Gastrocnemius medialis (tissue), 4 donors: ENCODE data around the gene CFB. TPM values are rescaled to one million over a fixed set of nuclear protein-coding genes. Genes with fewer than 3 reads are reported as not detected.

Experiments used
- ATAC-seq, 2 donors: fragments of 150-250 bp; one replicate each; pipeline ENCODE4 v1.9.1; 2016
- DNase-seq, 2 donors: peaks; one replicate each; pipeline ENCODE4 v3.0.0-alpha.2; 2019
- H3K27ac ChIP-seq, 4 donors: fragments of 200-600 bp; sonication (generic); 1 replicate in 1 of 4; 2 replicates in 3 of 4; pipeline ENCODE4 v1.5.1; 2016 to 2018; ENCODE audit warnings: mild to moderate bottlenecking in 2 of 4, moderate library complexity in 1 of 4
- H3K27me3 ChIP-seq, 3 donors: fragments of 200-600 bp; sonication (generic) in 2 of 3; 1 replicate in 1 of 3; 2 replicates in 2 of 3; pipeline versions ENCODE4 v1.5.1 to v1.6.0; 2016 to 2019; ENCODE audit warnings: mild to moderate bottlenecking in 1 of 3, moderate library complexity in 1 of 3
- H3K36me3 ChIP-seq, 2 donors: fragments of 200-600 bp; sonication (generic) in 1 of 2; one replicate each; pipeline ENCODE4 v1.5.1; 2017 to 2018
- H3K4me1 ChIP-seq, 2 donors: fragments of 200-600 bp; sonication (generic) in 1 of 2; one replicate each; pipeline ENCODE4 v1.5.1; 2016 to 2017; ENCODE audit warnings: mild to moderate bottlenecking in 2 of 2
- H3K4me3 ChIP-seq, 4 donors: fragments of 200-600 bp; sonication (generic) in 3 of 4; 1 replicate in 1 of 4; 2 replicates in 3 of 4; pipeline ENCODE4 v1.5.1; 2016 to 2019; ENCODE audit warnings: mild to moderate bottlenecking in 2 of 4
- H3K9me3 ChIP-seq, 3 donors: fragments of 200-600 bp; sonication (generic) in 2 of 3; 1 replicate in 1 of 3; 2 replicates in 2 of 3; pipeline ENCODE4 v1.5.1; 2016 to 2019
- CTCF ChIP-seq, 5 experiments: fragments of 450-650 bp in 3 of 5; fragments of 200-600 bp in 2 of 5; sonication (generic) in 2 of 5; IDR thresholded peaks in 4 of 5; conservative IDR thresholded peaks in 1 of 5; 1 replicate in 4 of 5; 2 replicates in 1 of 5; pipeline ENCODE4 v1.5.1; 2016 to 2019; ENCODE audit warnings: antibody characterized with exemption in 5 of 5, mild to moderate bottlenecking in 3 of 5, moderate library complexity in 3 of 5
- POLR2A ChIP-seq, 2 donors: fragments of 450-650 bp; IDR thresholded peaks; one replicate each; pipeline ENCODE4 v1.6.1; 2017; ENCODE audit warnings: antibody characterized with exemption in 2 of 2, mild to moderate bottlenecking in 2 of 2, moderate library complexity in 2 of 2
- in situ Hi-C, 4 donors: fragments of 200-750 bp; cut with MboI; loops; one replicate each; pipeline versions ENCODE4 v1.15.0 to v1.8.0; 2017; ENCODE audit warnings: low sequenced_read_pairs in 4 of 4
- intact Hi-C: fragments of 100-400 bp; cut with DNase I; formaldehyde crosslinking; loops from one replicate; pipeline ENCODE4 v1.15.1; 2023; ENCODE audit warnings: low total_unique reads
- total RNA-seq, 4 donors: library from RNA; depleted of rRNA; stranded (reverse); fragments of >200 nt; gene quantifications; one replicate each; pipeline versions ENCODE4 v1.1.0 to v1.2.3, GENCODE V29; 2016

CFB gene
- total RNA-seq, 4 donors from 2014 or later: 1.0 to 13.8 (median 6.1) TPM

GRCh38 chr6:31911826-31912585 is 33.9 kb upstream of the CFB start:
- no peak for ATAC-seq
- no peak overlapping the region for H3K27ac ChIP-seq
- intact Hi-C loops (no loop called here), in situ Hi-C loops (no loop called here)
- H3K9me3 ChIP-seq: no peaks in the 10 kb centered on the region
- no peak for DNase-seq
- H3K4me3 ChIP-seq: no peak overlapping the region
- no peaks in the 10 kb centered on the region for H3K4me1 ChIP-seq
- no peaks in the 10 kb centered on the region for H3K36me3 ChIP-seq
- TF ChIP-seq CTCF (IDR thresholded peaks at IDR 0.05 in 4 of 5, conservative IDR thresholded peaks at IDR 0.05 in 1 of 5) (no peak), POLR2A (IDR thresholded peaks at IDR 0.05) (no peak)
- H3K27me3 ChIP-seq: no peaks in the 10 kb centered on the region

DNA sequence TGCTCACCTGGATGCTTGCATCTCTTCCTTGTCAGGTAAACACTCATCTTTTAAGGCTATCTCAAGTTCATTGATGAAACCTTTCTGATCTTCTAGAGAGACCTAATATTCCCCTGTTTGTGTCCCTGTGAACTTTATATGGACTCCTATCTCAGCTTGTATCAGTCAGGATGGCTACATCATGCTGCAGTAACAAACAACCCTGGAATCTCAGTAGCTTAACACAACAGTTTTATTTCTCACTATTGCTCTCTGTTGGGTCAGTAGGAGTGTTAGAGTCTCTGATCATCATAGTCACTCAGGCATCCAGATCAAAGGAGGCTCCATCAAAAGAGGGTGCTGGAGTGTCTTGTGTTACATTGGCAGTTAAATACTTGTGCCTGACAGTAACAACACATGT is 30.5 kb upstream of the CFB start:
- in situ Hi-C loops: no loop called here
- no peak overlapping the region for H3K27ac ChIP-seq
- TF ChIP-seq CTCF (IDR thresholded peaks at IDR 0.05 in 4 of 5, conservative IDR thresholded peaks at IDR 0.05 in 1 of 5) (no peak), POLR2A (IDR thresholded peaks at IDR 0.05) (no peak)

DNA sequence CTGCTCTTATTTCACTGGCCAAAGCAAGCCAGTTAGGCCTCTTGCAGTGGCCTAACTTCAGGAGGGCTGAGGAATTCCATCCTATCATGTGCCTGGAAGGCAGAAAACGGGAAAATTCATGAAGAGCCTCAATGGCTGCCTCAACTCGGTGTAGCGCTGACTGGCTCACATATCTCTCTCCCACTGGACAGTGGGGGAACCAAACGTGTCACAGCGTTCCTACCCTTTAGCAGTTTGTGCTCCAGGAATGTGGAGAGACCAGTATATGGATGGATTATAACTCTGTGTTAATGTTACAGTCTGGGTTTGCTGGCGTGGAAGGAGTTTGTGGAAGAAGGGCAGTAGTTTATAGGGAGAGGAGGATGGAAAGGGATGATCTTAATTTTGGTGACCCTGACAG is 30.1 kb upstream of the CFB start:
- no peak overlapping the region for H3K27ac ChIP-seq
- no peaks in the 10 kb centered on the region for H3K27me3 ChIP-seq
- no peak overlapping the region for H3K4me3 ChIP-seq
- intact Hi-C loops (no loop called here), in situ Hi-C loops (no loop called here)
- no peak for TF ChIP-seq CTCF (IDR thresholded peaks at IDR 0.05 in 4 of 5, conservative IDR thresholded peaks at IDR 0.05 in 1 of 5)
- no peak for TF ChIP-seq POLR2A (IDR thresholded peaks at IDR 0.05)
- no peaks in the 10 kb centered on the region for H3K36me3 ChIP-seq
- H3K9me3 ChIP-seq: no peaks in the 10 kb centered on the region
- H3K4me1 ChIP-seq: no peaks in the 10 kb centered on the region
- no peak for ATAC-seq
- DNase-seq: no peak

More for the DNA sequence above, 30.5 kb upstream of the CFB start:
- H3K4me1 ChIP-seq: no peaks in the 10 kb centered on the region
- no peaks in the 10 kb centered on the region for H3K9me3 ChIP-seq
- no peak for ATAC-seq
- H3K36me3 ChIP-seq: no peaks in the 10 kb centered on the region
- H3K27me3 ChIP-seq: no peaks in the 10 kb centered on the region
- no peak overlapping the region for H3K4me3 ChIP-seq
- DNase-seq: no peak
- intact Hi-C loops: no loop called here

GRCh38 chr6:31918069-31918720 is 27.7 kb upstream of the CFB start:
- Histone ChIP-seq H3K4me1 (no peaks in the 10 kb centered on the region), H3K27me3 (no peaks in the 10 kb centered on the region), H3K27ac (no peak overlapping the region), H3K36me3 (no peaks in the 10 kb centered on the region), H3K4me3 (no peak overlapping the region), H3K9me3 (no peaks in the 10 kb centered on the region)
- in situ Hi-C loops: no loop called here
- no peak for ATAC-seq
- no peak for TF ChIP-seq POLR2A (IDR thresholded peaks at IDR 0.05)
- no peak for TF ChIP-seq CTCF (IDR thresholded peaks at IDR 0.05 in 4 of 5, conservative IDR thresholded peaks at IDR 0.05 in 1 of 5)
- DNase-seq: no peak
- intact Hi-C loops: no loop called here
